Nephron (organoid): ENCODE measurements around the gene DHH.

Experiments used
- H3K27ac Mint-ChIP-seq, 3 experiments: 2 replicates each; pipeline ENCODE4 v1.8.0; 2020; ENCODE audit warnings: mixed read lengths in 3 of 3, mild to moderate bottlenecking in 2 of 3, moderate library complexity in 1 of 3
- H3K27me3 Mint-ChIP-seq: 2 replicates; pipeline ENCODE4 v1.8.0; 2021; ENCODE audit warnings: low read depth, mild to moderate bottlenecking, moderate library complexity, mixed read lengths
- H3K36me3 Mint-ChIP-seq: 2 replicates; pipeline ENCODE4 v1.8.0; 2020; ENCODE audit warnings: low read depth, mixed read lengths
- H3K4me1 Mint-ChIP-seq: 2 replicates; pipeline ENCODE4 v1.8.0; 2020; ENCODE audit warnings: mixed read lengths
- H3K4me3 Mint-ChIP-seq, 3 experiments: 2 replicates each; pipeline ENCODE4 v1.8.0; 2020; ENCODE audit warnings: mild to moderate bottlenecking in 3 of 3, mixed read lengths in 3 of 3, moderate library complexity in 2 of 3
- H3K9me3 Mint-ChIP-seq: 2 replicates; pipeline ENCODE4 v1.8.0; 2020; ENCODE audit warnings: mixed read lengths
- TF ChIP-seq, protein P1 (sequence below), 3 experiments: fragments of 200-600 bp; sonication (generic); IDR thresholded peaks; one replicate each; pipeline ENCODE4 v1.5.0; 2021; ENCODE audit warnings: antibody characterized with exemption in 3 of 3; ENCODE audit not compliant: unreplicated experiment in 3 of 3

Gene DHH

DNA sequence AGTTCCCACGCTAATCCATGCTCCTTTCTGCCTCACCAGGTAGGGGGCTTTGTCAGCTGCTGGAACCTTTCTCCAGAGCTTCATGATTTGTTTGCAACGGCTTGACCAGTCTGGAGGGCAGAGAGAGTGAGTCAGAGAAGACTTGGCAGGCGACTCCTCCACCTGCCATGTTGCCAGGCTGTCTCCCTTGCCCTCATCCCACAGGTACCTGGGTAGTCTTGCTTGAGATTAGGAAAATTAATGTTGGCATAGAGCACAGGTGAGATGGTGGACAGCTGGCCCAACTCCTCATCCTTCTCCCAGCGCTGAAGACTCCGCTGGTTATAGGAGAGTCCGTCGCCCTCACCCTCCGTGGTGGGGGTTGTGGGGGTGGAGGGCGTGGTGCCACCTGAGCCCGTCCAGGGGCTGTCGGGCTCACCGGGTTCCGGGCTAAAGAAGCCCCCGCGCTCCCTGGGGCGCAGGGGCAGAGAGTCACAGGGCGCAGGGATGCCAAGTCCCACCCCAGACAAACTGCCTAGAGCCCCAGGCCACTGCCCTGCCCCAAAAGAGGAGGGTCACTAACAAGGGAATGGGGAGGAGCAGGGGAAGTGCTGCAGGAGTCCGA, 52.6 kb downstream of the DHH start:
- H3K36me3 Mint-ChIP-seq = peaks cover 66% of the 10 kb centered on the region
- H3K27me3 Mint-ChIP-seq = no peaks in the 10 kb centered on the region
- no peak overlapping the region for H3K27ac Mint-ChIP-seq
- no peaks in the 10 kb centered on the region for H3K4me1 Mint-ChIP-seq
- H3K9me3 Mint-ChIP-seq = no peaks in the 10 kb centered on the region
- TF ChIP-seq, protein P1, sequence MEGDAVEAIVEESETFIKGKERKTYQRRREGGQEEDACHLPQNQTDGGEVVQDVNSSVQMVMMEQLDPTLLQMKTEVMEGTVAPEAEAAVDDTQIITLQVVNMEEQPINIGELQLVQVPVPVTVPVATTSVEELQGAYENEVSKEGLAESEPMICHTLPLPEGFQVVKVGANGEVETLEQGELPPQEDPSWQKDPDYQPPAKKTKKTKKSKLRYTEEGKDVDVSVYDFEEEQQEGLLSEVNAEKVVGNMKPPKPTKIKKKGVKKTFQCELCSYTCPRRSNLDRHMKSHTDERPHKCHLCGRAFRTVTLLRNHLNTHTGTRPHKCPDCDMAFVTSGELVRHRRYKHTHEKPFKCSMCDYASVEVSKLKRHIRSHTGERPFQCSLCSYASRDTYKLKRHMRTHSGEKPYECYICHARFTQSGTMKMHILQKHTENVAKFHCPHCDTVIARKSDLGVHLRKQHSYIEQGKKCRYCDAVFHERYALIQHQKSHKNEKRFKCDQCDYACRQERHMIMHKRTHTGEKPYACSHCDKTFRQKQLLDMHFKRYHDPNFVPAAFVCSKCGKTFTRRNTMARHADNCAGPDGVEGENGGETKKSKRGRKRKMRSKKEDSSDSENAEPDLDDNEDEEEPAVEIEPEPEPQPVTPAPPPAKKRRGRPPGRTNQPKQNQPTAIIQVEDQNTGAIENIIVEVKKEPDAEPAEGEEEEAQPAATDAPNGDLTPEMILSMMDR (IDR thresholded peaks at IDR 0.05; ENCODE audit: unreplicated experiment in 3 of 3) = no peak
- no peak overlapping the region for H3K4me3 Mint-ChIP-seq

DNA sequence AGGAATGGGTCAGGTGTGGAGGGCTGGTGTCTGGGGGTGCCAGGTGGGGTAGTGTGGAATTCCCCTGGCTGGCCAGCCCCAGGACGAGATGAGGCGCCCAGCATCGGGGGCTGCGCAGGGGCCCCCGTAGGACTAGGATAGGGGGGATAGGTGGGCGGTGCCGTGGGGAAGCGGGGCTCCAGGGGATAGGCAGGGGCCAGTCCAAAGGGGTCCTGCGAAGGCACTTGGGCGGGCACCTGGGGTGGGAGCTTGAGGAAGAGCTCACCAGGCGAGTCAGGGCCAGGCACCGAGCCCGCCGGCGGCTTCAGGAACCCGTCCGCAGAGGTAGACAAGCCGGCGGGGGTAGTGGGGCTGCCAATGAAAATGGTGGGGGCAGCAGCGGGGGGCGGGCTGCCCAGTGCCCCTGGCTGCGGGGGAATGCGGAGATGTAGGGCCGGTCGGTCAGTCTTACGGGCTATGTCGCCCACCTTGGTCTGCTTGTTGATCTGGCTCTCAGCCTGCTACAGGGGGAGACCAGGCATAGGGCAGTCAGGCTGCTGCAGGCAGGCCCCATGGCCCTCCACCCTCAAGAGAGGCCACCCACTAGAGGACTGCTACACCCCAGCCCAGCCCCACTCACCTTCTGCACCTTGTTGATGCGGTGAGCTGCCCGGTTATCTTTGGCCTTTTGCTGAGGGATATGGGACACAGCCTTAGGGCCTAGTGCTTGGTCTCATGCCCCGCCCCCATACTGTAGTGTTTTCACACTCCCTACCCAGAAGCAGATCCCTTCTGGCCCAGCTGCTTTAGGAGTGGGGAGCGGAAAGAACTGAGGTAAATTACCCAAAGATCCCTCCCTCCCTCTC, 53.3 kb downstream of the DHH start:
- peaks cover 64% of the 10 kb centered on the region for H3K36me3 Mint-ChIP-seq
- H3K4me1 Mint-ChIP-seq = no peaks in the 10 kb centered on the region
- no peak overlapping the region for H3K27ac Mint-ChIP-seq
- H3K9me3 Mint-ChIP-seq = no peaks in the 10 kb centered on the region
- no peaks in the 10 kb centered on the region for H3K27me3 Mint-ChIP-seq
- no peak overlapping the region for H3K4me3 Mint-ChIP-seq
- TF ChIP-seq, protein P1 (IDR thresholded peaks at IDR 0.05; ENCODE audit: unreplicated experiment in 3 of 3) = no peak

GRCh38 chr12:49040364-49040855, 54.2 kb downstream of the DHH start:
- no peak overlapping the region for H3K4me3 Mint-ChIP-seq
- no peak overlapping the region for H3K27ac Mint-ChIP-seq
- no peaks in the 10 kb centered on the region for H3K4me1 Mint-ChIP-seq
- peaks cover 62% of the 10 kb centered on the region for H3K36me3 Mint-ChIP-seq
- H3K27me3 Mint-ChIP-seq = no peaks in the 10 kb centered on the region
- TF ChIP-seq, protein P1 (IDR thresholded peaks at IDR 0.05; ENCODE audit: unreplicated experiment in 3 of 3) = no peak
- H3K9me3 Mint-ChIP-seq = no peaks in the 10 kb centered on the region

GRCh38 chr12:49039421-49040363, 54.9 kb downstream of the DHH start:
- Mint-ChIP-seq H3K4me1 (no peaks in the 10 kb centered on the region), H3K27ac (no peak overlapping the region), H3K9me3 (no peaks in the 10 kb centered on the region), H3K4me3 (no peak overlapping the region), H3K27me3 (no peaks in the 10 kb centered on the region), H3K36me3 (peaks cover 63% of the 10 kb centered on the region)
- TF ChIP-seq, protein P1 (IDR thresholded peaks at IDR 0.05; ENCODE audit: unreplicated experiment in 3 of 3) = no peak

- H3K9me3 Mint-ChIP-seq = no peaks in the 10 kb centered on the region
- H3K4me1 Mint-ChIP-seq = peaks cover 4% of the 10 kb centered on the region
- no peaks in the 10 kb centered on the region for H3K27me3 Mint-ChIP-seq
- no peak overlapping the region for H3K27ac Mint-ChIP-seq
- H3K4me3 Mint-ChIP-seq = no peak overlapping the region
- TF ChIP-seq, protein P1 (IDR thresholded peaks at IDR 0.05; ENCODE audit: unreplicated experiment in 3 of 3) = no peak
- peaks cover 60% of the 10 kb centered on the region for H3K36me3 Mint-ChIP-seq
These were observed 56.2 kb downstream of the DHH start for GRCh38 chr12:49038291-49038955.
